ENCODE measurements around the gene LAD1.

Gene LAD1

DNA sequence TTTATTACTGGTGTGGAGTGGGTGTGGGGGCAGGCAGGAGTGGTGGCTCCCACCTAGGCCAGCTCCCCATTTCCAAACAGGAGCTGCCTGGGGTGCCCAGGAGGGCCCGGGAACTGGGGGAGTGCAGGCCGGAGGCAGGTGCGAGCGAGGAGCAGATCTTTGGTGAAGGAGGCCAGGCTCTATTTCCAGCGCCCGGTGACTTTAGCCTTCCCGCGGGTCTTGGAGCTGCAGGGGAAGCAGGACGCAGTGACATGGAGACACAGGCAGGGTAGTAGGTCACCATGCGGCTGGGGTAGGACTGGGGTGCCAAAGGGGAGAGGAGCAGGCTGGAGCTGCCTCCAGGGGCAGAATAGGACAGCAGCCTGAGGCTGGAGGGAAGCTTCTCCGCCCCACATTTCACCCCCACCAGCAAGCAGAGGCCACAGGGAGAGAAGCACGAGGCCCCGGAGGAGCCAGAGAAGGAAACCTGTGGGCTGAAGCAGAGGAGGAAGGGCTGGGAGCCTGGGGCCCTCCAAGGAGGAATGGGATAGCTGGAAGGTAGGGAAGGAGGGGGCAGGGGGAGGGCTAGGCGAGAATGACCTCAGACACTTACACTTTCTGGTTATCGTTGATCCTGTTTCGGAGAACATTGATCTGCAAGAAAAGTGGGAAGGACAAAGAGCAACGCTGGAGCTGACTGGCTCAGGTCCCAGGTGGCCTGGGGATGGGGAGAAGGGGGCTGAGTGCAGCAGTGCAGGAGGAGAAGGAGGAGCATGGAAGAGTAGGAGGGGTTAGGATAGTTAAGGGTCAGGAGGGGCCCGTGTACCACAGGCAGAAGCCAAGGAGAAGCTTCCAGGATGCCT is 39.9 kb downstream of the LAD1 start:
- Histone ChIP-seq H3K9me3 (ENCODE audit: low read length) (no peaks in the 10 kb centered on the region), H3K27ac (ENCODE audit: low read depth, low read length, poor library complexity, severe bottlenecking) (no peak overlapping the region), H3K9ac (ENCODE audit: low read length) (no peak overlapping the region), H3F3A (ENCODE audit: insufficient read depth, low read length) (no peaks in the 10 kb centered on the region), H3K4me2 (ENCODE audit: low read length) (no peak overlapping the region), H3K4me3 (ENCODE audit: low read depth, low read length, poor library complexity, severe bottlenecking) (no peak overlapping the region), H3K36me3 (ENCODE audit: insufficient read depth, low read length) (no peaks in the 10 kb centered on the region), H3K79me2 (ENCODE audit: insufficient read depth, low read length) (no peaks in the 10 kb centered on the region), H3K27me3 (ENCODE audit: insufficient read depth, low read length) (no peaks in the 10 kb centered on the region), H3K9me2 (ENCODE audit: low read depth, low read length) (no peaks in the 10 kb centered on the region), H4K20me1 (ENCODE audit: insufficient read depth, low read length) (no peaks in the 10 kb centered on the region), H3K4me1 (ENCODE audit: insufficient read depth, low read length, severe bottlenecking) (no peaks in the 10 kb centered on the region), H2AFZ (ENCODE audit: low read length) (no peak overlapping the region)
- TF ChIP-seq CTCF (IDR thresholded peaks at IDR 0.05; ENCODE audit: low read length) (no peak), EZH2 (IDR thresholded peaks at IDR 0.05; ENCODE audit: borderline replicate concordance, low read length) (no peak)

GRCh38 chr1:201358596-201358995 is 40.5 kb downstream of the LAD1 start:
- H3K79me2 ChIP-seq (ENCODE audit: insufficient read depth, low read length), result no peaks in the 10 kb centered on the region
- H2AFZ ChIP-seq (ENCODE audit: low read length), result no peak overlapping the region
- no peaks in the 10 kb centered on the region for H3F3A ChIP-seq (ENCODE audit: insufficient read depth, low read length)
- H3K9me3 ChIP-seq (ENCODE audit: low read length), result no peaks in the 10 kb centered on the region
- no peak for TF ChIP-seq CTCF (IDR thresholded peaks at IDR 0.05; ENCODE audit: low read length)
- TF ChIP-seq EZH2 (IDR thresholded peaks at IDR 0.05; ENCODE audit: borderline replicate concordance, low read length), result no peak
- H3K9ac ChIP-seq (ENCODE audit: low read length), result no peak overlapping the region
- H3K4me1 ChIP-seq (ENCODE audit: insufficient read depth, low read length, severe bottlenecking), result no peaks in the 10 kb centered on the region
- no peaks in the 10 kb centered on the region for H3K36me3 ChIP-seq (ENCODE audit: insufficient read depth, low read length)
- H3K4me3 ChIP-seq (ENCODE audit: low read depth, low read length, poor library complexity, severe bottlenecking), result no peak overlapping the region
- H3K9me2 ChIP-seq (ENCODE audit: low read depth, low read length), result no peaks in the 10 kb centered on the region
- H3K27ac ChIP-seq (ENCODE audit: low read depth, low read length, poor library complexity, severe bottlenecking), result no peak overlapping the region
- no peaks in the 10 kb centered on the region for H4K20me1 ChIP-seq (ENCODE audit: insufficient read depth, low read length)
- no peaks in the 10 kb centered on the region for H3K27me3 ChIP-seq (ENCODE audit: insufficient read depth, low read length)
- H3K4me2 ChIP-seq (ENCODE audit: low read length), result no peak overlapping the region

GRCh38 chr1:201357636-201358348 is 41.3 kb downstream of the LAD1 start:
- Histone ChIP-seq H3K4me2 (ENCODE audit: low read length) (no peak overlapping the region), H3K27ac (ENCODE audit: low read depth, low read length, poor library complexity, severe bottlenecking) (no peak overlapping the region), H3K4me3 (ENCODE audit: low read depth, low read length, poor library complexity, severe bottlenecking) (no peak overlapping the region), H3K79me2 (ENCODE audit: insufficient read depth, low read length) (no peaks in the 10 kb centered on the region), H3K27me3 (ENCODE audit: insufficient read depth, low read length) (no peaks in the 10 kb centered on the region), H3K9ac (ENCODE audit: low read length) (no peak overlapping the region), H3K4me1 (ENCODE audit: insufficient read depth, low read length, severe bottlenecking) (no peaks in the 10 kb centered on the region), H3K9me2 (ENCODE audit: low read depth, low read length) (no peaks in the 10 kb centered on the region), H3F3A (ENCODE audit: insufficient read depth, low read length) (no peaks in the 10 kb centered on the region), H4K20me1 (ENCODE audit: insufficient read depth, low read length) (no peaks in the 10 kb centered on the region), H3K36me3 (ENCODE audit: insufficient read depth, low read length) (no peaks in the 10 kb centered on the region), H2AFZ (ENCODE audit: low read length) (no peak overlapping the region), H3K9me3 (ENCODE audit: low read length) (no peaks in the 10 kb centered on the region)
- no peak for TF ChIP-seq EZH2 (IDR thresholded peaks at IDR 0.05; ENCODE audit: borderline replicate concordance, low read length)
- no peak for TF ChIP-seq CTCF (IDR thresholded peaks at IDR 0.05; ENCODE audit: low read length)

Data from OCI-LY1 (cell line).